Loucy (cell line): ENCODE results near the gene SNX20.

Experiments used
- CTCF ChIP-seq: fragments of 200-600 bp; sonication (generic); conservative IDR thresholded peaks from 2 replicates; pipeline ENCODE4 v1.5.1; 2014; ENCODE audit warnings: mild to moderate bottlenecking, antibody characterized with exemption, low read length
- EZH2phosphoT487 ChIP-seq: fragments of 200-600 bp; IDR thresholded peaks from 2 replicates; pipeline ENCODE4 v1.6.1; 2018; ENCODE audit warnings: antibody characterized with exemption, mild to moderate bottlenecking, moderate library complexity, borderline replicate concordance

GRCh38 chr16:50719401-50720337 is 38.6 kb upstream of the SNX20 start:
- TF ChIP-seq CTCF = peak; percentile 56
- no peak for TF ChIP-seq EZH2phosphoT487
